ENCODE results near the gene RRAGD.
A peak's percentile ranks its signal among the peaks of the same experiment; 100 is the strongest.

The RRAGD gene, protein sequence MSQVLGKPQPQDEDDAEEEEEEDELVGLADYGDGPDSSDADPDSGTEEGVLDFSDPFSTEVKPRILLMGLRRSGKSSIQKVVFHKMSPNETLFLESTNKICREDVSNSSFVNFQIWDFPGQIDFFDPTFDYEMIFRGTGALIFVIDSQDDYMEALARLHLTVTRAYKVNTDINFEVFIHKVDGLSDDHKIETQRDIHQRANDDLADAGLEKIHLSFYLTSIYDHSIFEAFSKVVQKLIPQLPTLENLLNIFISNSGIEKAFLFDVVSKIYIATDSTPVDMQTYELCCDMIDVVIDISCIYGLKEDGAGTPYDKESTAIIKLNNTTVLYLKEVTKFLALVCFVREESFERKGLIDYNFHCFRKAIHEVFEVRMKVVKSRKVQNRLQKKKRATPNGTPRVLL

DNA sequence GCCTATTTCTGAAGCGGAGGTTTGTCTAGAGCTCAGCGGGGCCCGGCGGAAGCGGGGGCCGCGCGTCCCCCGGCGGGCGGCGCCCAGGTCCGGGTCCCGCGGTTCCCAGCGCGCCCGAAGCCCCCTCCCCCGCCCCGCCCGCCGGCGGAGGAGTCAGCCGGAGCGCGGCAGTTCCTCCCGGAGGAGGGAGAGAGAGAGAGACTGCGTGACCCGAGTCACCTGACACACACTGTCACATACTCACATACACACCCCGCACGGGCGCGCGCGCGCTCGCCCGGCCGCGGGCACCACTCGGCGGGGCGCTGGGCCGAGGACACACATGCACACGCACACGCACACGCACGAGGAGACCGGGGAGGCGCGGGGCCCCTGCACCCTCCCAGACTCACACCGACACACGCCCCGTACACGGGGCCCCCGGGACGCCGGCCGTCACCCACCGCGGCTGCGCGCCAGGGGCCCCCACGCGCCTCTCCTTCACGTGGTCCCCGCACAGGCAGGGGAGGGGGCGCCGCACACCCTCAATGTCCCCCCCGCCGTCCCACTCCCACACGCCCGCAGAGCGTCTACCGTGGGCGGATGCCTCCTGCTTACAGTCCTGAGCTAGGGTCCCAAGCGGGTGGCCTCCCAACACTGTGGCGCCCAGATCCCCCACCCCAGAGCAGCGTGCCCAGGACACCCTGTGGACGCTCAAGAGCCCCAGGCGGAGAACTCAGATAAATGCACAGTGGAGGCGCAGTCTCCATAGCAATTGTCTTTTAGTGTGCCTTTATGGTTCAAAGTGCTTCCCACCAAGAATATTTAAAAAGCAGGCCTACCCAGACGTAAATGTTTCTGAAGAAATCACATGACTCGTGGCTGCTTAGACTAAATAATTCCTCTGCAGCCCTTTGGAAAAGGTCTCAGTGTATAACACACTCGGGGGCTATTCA, at the start of gene RRAGD:
Gene RRAGD (minus strand): TSS at position 203 of the 935 bp plus-strand sequence. CDS start 280 bp downstream, outside the sequence.
- no peak for DNase-seq (ENCODE audit: low read depth in 2 of 2)

DNA sequence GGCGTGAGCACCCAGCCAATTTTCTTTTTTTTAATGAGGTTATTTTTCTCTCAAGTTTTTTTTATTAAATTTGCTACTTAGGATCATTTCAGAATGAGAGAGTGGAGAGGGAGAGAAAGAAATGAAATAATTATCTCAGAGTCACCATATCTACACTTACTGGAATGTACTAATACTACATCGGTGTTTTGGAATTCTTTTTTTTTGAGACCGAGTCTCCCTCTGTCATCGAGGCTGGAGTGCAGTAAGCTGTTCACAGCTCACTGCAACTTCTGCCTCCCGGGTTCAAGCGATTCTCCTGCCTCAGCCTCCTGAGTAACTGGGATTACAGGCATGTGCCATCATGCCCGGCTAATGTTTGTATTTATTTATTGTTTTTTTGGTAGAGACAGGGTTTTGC, 48.6 kb upstream of the RRAGD start:
- DNase-seq (ENCODE audit: low read depth in 2 of 2) = no peak

DNA sequence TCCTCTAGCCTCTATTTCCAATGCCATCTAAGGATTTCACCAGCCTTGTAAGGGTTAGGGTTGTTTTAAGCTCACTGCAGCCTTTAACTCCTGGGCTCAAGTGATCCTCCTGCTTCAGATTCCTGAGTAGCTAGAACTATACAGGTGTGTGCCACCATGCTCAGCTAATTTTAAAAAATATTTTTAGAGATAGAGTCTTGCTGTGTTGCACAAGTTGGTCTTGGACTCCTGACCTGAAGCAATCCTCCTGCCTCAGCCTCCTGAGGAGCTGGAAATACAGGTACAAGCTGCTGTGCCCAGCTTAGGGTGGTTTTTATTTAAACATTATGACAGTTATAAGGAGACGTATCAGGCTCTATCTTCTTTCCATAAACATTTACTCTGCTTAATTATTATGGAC, 47.4 kb upstream of the RRAGD start:
- no peak for DNase-seq (ENCODE audit: low read depth in 2 of 2)

DNA sequence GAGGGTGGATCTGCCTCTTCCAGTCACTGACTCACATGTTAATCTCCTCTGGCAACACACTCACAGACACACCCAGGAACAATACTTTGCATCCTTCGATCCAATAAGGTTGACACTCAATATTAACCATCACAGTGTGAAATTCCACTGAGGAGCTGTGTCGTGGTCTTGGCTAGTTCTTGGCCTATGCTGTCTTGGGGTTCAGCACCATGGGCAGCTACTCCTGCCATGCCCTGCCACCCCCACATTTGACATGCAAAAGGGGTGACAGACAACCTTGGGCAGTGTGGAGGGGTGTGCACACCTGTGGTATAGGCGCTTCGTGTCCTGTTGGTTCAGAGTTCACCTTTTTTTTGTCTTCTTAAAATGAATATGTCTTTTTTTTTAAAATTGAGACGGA, 46.6 kb upstream of the RRAGD start:
- no peak for DNase-seq (ENCODE audit: low read depth in 2 of 2)

DNA sequence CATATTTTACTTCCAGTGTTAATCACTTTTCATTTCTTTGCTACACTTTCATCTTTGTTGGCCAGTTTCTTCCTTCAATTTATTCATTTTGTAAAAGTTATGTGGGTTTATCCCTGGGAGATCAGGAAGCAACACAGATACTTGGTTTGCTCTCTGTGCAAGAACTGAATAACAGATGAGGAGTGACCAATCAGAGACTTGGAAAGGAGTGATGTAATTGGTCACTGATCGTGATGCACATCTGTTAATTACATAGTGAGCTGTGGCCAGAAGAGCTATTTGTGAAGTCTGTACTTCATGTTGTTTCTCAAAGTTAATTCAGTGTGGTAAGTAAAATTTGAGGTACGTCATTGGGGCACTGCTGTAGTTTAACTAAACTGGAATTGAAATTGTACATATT, 42.2 kb upstream of the RRAGD start:
- DNase-seq (ENCODE audit: low read depth in 2 of 2) = no peak

DNA sequence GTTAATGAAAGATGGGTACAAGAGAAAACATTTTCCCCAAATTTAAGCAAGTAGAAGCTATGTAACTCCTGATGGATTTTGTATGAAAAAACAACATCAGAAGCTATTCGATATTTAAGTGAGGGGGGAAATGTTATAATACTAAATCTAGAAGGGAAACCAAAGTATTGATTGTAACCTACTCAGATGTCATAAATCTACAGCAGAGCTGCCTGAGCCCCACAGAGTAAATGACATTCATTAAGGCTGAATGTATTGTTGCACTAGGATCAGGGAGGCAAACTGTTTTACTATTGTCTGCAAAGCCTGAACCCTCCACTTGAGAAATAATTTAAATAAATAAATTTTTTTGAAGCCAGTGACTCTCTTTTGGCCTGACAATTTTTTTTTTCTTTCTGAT, 40.2 kb upstream of the RRAGD start:
- no peak for DNase-seq (ENCODE audit: low read depth in 2 of 2)

DNA sequence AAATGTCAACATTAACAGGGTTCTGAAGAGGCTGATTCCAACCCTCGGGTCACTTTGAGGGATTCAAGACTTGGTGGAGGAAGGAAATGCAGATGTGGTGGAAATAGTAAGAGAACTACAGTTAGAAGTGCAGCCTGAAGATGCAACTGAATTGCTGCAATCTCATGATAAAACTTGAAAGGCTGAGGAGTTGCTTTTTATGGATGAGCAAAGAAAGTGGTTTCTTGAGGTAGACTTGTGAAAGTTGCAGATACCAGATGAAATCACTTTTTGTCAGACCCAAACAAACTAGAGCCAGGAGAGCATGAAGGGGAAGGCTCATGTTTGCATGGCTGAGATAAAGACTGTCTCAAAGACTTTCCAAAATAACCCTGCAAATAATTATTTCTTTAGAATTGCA, 37.1 kb upstream of the RRAGD start:
- DNase-seq (ENCODE audit: low read depth in 2 of 2) = no peak

DNA sequence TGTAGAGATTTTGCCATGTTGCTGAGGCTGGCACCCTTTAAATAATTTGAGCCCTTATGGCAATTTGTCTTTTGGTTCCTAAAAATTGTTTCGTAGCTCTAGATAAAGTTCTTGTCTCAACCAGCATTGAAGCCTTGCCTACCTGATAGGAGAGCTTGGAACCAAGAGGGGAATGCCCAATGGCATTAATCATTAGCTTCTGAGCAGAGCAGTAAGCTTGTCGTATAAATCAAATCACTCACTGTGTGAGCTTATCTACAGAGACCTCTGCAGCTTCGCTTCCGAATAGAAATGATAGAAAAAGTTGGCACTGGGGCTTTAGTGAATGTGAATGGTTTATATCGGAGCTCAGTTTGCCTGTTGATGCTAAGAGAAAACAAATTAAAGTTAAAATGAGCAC, 31.6 kb upstream of the RRAGD start:
- DNase-seq (ENCODE audit: low read depth in 2 of 2) = no peak

DNA sequence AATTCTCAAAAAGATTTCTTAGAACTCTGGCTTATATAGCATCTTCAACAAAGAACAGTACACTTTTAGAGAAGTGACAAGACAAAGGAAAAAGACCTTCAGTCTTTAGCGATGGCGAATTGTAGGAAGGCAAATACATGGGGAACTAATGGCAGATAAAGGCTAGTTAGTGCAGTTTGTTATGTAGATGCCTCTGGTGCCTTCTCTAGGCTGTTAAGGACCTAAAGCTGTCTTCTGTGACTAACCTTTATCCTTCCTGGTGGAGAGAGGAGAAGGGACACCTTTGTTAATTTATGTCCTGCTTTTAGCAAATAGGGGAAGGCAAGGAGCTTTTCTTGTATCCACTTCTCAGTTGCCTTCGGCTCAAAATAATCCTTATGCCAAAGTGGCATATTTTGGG, 28.1 kb upstream of the RRAGD start:
- DNase-seq (ENCODE audit: low read depth in 2 of 2) = no peak

DNA sequence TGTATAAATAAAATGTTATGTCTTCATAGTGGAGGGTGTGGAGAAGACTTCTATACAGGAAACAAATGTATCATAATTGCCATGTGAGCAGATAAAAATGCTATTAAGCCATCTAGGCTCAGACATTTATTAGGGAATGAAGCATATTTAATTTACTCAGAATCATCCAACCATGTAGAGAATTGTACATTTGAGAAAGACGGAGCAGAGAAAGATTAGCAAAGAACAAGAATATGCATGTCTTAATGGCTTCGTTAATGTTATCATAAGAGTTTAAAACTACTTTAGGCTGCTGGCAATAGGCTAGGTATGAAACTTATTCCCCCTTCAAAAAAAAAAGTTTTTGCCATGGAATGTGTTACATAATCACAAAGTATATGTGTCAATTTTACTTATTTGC, 26.9 kb upstream of the RRAGD start:
- no peak for DNase-seq (ENCODE audit: low read depth in 2 of 2)

DNA sequence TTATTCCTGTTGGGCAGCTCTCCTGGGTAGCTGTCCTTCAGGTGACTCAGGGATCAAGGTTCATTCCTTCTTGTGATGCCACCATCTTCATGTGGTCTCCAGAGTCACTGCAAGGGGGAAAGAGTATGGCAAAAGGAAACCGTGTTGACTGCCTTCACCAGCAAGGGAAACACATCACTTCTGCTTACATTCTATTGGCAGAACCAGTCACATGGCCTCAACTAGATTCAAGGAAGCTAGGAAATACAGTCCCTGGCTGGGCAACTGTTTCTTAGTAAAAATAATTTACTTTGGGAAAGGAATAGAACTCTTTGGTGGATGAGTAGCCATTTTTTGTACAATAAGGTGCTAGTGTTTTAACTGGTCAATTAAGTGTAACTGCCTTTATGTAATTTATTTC, 26.2 kb upstream of the RRAGD start:
- DNase-seq (ENCODE audit: low read depth in 2 of 2) = no peak

DNA sequence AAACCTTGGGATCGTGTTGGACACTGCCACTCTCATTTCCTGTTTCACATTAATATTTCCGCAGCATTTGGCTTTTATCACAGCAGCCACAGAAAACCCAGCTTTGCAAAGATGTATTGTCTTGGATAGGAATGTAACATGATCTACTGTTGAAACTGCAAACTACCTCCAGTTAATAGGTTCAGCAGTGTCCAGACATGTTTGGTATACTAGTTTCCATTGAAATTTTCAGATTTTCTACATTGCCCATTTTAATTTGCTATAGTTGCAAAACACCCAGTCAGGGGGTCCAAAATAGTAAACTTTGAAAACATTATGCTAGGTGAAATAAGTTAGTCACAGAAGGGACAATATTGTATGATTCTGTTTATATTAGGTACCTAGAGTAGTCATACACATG, 24.2 kb upstream of the RRAGD start:
- no peak for DNase-seq (ENCODE audit: low read depth in 2 of 2)

DNA sequence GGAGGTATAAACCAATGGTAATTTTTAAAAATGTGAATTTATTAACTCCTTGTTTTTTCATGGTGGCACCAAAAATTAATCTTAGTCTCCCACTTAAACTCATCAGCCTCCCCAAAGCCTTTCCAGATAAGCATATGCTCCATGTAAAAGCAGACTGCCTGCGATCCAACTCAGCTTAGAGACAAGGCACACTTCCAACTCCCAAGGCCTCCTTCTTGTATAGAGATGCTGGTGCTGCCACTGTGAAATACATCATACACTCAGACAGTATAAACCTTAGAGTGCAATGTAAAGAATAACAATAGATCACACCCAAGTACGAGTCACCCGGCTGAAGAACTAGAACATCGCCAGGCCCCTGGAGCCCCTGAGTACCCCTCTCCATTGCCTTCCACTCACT, 22.9 kb upstream of the RRAGD start:
- no peak for DNase-seq (ENCODE audit: low read depth in 2 of 2)

DNA sequence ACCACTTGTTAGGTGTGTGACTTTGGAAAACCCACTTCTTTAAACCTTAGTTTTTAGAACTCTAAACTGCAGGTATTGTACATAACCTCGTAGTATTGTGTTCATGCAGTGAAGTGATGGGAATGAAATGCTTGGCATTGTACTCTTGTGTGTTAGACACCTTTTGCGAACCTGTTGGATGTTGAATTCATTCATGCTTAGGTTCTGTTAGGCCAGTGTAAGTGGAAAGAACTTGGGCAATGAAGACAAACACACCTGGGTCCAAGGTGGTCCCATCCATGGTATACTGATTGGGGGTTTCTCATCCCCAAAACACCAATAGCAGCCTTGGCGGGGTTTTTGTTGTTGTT, 22.1 kb upstream of the RRAGD start:
- no peak for DNase-seq (ENCODE audit: low read depth in 2 of 2)

DNA sequence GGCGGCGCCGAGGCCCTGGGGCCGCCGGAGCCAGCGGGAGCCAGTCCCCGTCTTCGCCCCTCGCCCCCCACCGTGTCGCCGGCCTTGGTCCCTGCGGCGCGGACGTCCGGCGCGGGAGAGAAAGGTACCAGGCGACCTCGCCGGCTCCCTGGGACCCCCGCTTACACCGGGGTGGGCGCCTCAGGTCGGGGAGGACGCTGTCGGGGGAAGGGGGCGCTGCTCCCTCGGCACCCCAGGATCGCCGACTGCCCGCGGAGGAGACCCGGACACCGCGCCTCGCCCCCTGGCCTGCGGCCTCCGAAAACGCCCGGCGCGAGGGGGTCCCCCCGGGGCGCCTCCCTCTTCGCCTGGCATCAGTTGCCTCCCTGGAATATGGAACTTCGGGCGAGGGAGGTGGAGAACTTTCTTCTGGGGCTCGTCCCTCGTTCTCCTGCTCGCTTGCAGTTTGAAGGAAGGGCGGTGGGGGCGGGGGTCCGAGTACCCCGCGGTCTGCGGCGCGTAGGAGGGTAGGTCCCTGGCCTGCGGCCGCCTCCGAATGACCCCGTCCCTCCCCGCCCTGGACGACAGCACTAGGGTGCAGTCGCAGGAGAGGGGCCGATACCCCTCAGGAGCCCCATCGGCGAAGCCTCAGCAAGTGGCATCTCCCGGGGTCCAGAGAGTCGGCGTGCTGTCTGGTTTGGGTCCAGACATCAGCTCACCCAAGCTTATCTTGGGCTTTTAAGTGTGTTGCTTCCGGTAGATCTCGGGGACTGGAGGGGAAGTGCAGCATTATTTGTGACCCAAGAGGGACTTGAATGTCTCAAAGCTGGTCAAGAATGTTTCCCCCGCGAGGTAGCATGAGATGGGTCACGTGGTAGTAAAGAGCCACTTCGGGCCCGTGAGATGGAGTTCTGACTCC, 21.4 kb upstream of the RRAGD start:
- no peak for DNase-seq (ENCODE audit: low read depth in 2 of 2)

DNA sequence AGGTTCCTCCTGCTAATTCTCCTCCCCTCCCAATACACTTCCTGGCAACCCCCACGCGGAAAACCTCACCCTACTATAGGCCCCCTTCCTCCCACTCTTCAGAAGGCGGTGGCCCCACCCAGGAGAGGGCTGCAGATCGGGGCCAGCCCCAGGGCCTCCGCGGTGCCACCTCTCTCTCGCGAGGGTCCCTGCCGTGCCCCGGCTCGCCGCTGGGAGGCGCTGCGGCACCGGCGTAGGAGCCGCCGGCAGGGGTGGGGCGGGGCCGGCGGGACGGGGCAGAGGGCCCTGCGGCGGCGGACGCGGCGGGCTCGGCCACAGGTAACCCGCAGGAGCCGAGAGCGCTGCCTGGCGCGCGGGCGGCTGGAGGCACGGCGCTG, 20.8 kb upstream of the RRAGD start, which contains the start of gene ANKRD6:
Gene ANKRD6 (plus strand): TSS at position 278 of the 377 bp plus-strand sequence. CDS start 133,825 bp downstream, outside the sequence.
- DNase-seq (ENCODE audit: low read depth in 2 of 2) = peak; percentile 54 to 84

DNA sequence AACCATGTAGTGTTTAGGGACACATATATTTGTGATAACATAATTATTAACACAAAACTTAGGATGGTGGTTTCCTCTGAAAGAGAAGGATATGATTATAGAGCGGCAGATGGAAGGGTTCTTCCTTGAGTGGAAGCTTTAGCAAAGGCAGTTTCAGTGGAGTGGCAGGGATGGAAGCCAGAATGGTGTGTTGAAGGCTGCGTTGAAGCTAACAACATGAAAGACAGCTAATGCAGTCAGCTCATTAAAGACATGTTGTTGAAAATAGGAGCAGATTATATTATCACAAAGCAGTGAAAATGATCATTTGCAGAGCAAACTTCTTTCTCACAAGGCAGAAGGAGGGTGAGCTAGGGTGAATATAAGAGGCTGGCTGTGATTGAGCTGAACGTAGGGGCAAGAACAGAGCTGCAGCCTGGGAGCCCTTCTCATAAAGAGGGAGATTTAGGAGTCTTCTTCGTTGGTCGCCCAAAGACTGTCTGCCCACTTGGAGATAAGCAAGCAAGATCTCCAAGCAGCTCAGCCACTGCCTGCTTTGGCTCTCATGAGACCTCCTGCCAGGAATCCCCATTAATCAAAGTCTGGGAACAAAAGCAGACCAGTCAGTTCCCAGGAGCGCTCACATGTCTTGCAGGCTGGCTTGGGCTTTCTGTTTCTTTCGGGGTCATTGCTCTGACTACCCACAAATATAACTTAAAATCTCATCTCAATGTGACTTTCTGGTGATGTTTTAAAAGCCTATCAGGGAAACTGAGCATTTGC, 18.3 kb upstream of the RRAGD start:
- DNase-seq (ENCODE audit: low read depth in 2 of 2) = no peak

DNA sequence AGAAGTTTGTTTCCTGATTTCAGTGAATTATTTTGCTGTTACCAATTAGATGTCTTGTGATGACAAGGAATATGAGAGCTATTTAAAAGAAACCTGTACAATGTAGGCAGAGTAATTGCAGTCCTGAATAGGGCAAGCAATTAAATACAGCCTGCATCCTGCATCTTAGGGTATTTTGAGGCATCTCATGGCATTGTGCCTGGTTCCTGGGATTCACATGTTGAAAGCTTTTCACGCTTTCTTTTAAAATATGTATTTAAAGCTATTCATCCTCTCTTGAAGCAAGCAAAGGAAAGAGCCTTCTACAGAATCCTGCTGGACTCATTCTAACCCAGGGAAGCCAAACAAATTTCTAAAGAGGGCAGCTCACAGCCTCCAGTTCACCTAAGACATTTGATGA, 4.7 kb upstream of the RRAGD start:
- no peak for DNase-seq (ENCODE audit: low read depth in 2 of 2)

DNA sequence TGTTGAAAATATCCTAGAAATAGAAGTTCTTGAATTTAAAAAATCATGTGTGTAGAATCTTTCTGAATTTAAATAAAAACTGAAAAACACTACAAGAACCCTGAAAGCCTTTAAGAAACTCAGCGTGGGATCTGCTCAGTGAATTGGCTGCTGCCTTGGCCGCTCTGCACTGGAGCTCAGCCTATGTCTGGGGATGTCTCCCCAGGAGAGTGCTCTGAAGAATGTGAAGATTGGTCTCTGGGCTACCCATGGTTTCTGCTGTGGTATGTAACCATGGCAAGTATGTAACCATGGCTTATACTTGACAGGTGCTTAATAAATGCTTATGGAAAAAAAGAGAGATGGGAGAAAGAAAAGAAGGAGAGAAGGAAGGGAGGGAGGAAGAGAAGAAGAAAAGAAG, 3.1 kb upstream of the RRAGD start:
- DNase-seq (ENCODE audit: low read depth in 2 of 2) = no peak

DNA sequence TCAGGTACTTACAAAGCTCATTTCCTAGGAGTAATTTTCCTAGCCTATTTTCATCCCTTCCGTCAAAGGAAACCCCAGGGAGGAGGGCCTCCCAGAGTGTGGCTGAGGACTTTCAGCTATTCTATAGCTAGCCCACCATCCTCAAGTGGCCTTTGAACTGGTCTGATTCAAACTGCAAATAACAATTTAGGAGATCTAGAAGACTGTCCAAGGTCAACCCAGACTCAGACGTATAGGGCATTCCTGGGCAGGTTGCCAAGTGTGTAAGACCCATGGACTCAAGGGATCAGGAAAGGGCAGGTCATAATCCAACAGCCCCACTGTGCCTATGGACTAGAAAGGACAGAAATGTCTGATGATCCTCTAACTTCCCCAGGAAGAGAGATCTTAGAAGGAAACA, 2.1 kb upstream of the RRAGD start:
- DNase-seq (ENCODE audit: low read depth in 2 of 2) = no peak

DNA sequence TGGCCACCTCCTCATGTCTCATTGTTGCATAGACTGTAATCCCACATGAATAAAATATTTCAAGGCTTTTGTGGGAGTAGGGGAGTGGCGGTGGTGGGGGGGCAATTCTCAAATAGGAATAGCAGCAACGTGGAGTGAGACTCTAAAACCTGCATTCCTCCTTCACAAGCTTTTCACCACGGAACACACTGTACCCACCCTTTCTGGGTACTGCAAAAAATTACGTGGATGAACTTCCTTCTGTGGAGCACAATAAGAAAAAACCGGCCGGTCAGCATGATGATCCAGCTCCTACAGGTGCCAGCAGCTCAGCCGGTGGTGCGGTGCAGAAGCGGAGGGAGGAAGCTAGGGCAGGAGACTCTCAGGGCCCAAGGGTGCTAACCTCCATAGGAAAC, 930 bp upstream of the RRAGD start:
- no peak for DNase-seq (ENCODE audit: low read depth in 2 of 2)
